GM11168 (cell line): ENCODE data around the gene COL4A2.

Experiments
- in situ Hi-C: fragments of 300-500 bp; cut with MboI; formaldehyde crosslinking; loops from one replicate; pipeline ENCODE4 v1.12.0; 2022; ENCODE audit warnings: low sequenced_read_pairs; ENCODE audit not compliant: unreplicated experiment

COL4A2 gene

GRCh38 chr13:110557082-110557481 is 250.0 kb downstream of the COL4A2 start:
- in situ Hi-C loops, result no loop called here

- in situ Hi-C loops, result no loop called here
Measured at GRCh38 chr13:110557610-110558305, 250.7 kb downstream of the COL4A2 start.

GRCh38 chr13:110559429-110559943 is 252.4 kb downstream of the COL4A2 start:
- in situ Hi-C loops, result no loop called here

GRCh38 chr13:110559986-110560385 is 252.9 kb downstream of the COL4A2 start:
- in situ Hi-C loops, result no loop called here

GRCh38 chr13:110560601-110561343 is 253.7 kb downstream of the COL4A2 start:
- in situ Hi-C loops, result no loop called here

GRCh38 chr13:110561344-110562035 is 254.4 kb downstream of the COL4A2 start, which contains the start of gene RAB20:
Gene RAB20 (minus strand): TSS chr13:110561722. CDS start chr13:110561519, 203 bp downstream.
- in situ Hi-C loops, result no loop called here

GRCh38 chr13:110562036-110562597 is 255.0 kb downstream of the COL4A2 start:
- in situ Hi-C loops, result no loop called here
